HG03571 (cell line): ENCODE results near the gene MAP2K4.

Experiments
- ATAC-seq: cut with Tn5 transposase; IDR thresholded peaks from one replicate; pipeline ENCODE4 v1.9.1; 2021; ENCODE audit not compliant: unreplicated experiment

MAP2K4 gene

GRCh38 chr17:12037970-12038369 lies 17.3 kb downstream of the MAP2K4 start:
- no peak for ATAC-seq

GRCh38 chr17:12040478-12040877 lies 19.8 kb downstream of the MAP2K4 start:
- no peak for ATAC-seq

GRCh38 chr17:12041312-12041711 lies 20.6 kb downstream of the MAP2K4 start:
- no peak for ATAC-seq

- no peak for ATAC-seq
These were observed 23.0 kb downstream of the MAP2K4 start for GRCh38 chr17:12043702-12044101.

- no peak for ATAC-seq
These were observed 26.1 kb downstream of the MAP2K4 start for GRCh38 chr17:12046786-12047185.

DNA sequence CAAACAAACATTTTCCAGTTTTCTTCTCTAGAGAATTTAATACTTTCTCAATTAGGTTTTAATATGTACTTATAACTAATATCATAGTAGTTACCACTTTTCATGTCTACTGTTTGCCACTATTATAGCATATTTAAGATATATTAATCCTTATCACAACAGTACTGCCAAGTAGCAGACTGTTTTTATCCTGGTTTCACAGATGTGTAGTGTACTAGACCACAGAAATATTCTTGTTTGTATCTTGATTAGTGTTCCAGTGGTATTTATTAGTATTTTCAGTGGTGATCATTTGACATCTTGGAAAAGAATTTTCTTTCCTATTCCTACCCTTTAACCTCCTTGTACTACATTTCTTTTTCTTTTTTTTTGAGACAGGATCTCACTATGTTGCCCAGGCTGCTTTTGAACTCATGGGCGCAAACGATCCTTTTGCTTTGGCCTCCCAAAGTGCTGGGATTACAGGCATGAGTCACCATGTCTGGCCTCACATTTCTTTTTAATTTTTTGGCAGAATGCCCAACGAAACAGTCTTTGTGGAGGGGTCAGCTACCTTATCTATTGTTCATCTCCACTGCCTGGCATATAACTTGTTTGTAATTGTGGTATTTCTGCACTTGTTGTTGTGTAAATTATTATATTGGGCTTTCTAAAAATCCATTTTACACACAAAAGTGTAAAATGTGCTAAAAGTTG lies 27.2 kb downstream of the MAP2K4 start:
- ATAC-seq = no peak

GRCh38 chr17:12048843-12049473 lies 28.3 kb downstream of the MAP2K4 start:
- ATAC-seq = no peak

- no peak for ATAC-seq
These were observed 30.1 kb downstream of the MAP2K4 start for GRCh38 chr17:12050646-12051225.

DNA sequence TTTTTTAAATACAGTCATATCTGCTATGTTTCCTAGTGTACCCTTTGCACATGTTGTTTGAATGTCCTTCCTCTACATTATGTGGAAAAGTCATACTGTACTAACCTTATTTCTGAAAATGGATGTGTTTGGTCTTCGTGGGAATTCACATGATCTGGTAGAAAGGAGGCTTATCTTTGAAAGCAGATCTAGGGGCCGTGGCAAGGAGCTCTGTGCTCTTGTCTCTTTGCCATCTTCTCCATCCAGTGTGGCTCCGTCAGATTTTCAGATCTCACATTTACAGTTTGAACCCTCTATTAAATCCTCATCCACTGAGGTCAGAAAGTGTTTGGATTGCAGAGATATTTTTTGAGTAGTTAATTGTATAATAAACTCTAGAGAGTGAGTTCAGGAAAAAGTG lies 32.9 kb downstream of the MAP2K4 start:
- ATAC-seq = no peak

GRCh38 chr17:12055889-12056288 lies 35.2 kb downstream of the MAP2K4 start:
- no peak for ATAC-seq

GRCh38 chr17:12057520-12057919 lies 36.8 kb downstream of the MAP2K4 start:
- ATAC-seq = no peak

- no peak for ATAC-seq
These were observed 37.9 kb downstream of the MAP2K4 start for GRCh38 chr17:12058535-12058934.

- no peak for ATAC-seq
These were observed 41.6 kb downstream of the MAP2K4 start for GRCh38 chr17:12062249-12062648.

DNA sequence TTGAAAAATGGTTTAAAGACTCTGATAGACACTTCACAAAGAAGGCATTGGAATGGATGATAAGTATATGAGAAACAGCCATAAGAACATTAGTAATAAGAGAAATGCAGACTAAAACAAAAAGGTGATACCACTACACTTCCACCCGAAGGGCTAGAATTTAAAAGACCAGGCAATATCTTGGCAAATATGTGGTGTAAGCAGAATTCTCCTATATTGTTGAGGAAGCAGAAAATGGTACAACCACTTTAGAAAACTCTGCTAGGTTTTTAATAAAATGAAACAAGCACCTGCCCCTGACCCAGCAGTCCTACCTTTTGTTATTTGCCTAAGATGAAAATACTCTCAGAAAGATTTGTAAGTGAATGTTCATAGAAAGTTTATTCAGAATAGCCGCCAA lies 43.7 kb downstream of the MAP2K4 start:
- no peak for ATAC-seq

GRCh38 chr17:12067485-12067884 lies 46.8 kb downstream of the MAP2K4 start:
- no peak for ATAC-seq

GRCh38 chr17:12068946-12069345 lies 48.3 kb downstream of the MAP2K4 start:
- ATAC-seq = no peak

DNA sequence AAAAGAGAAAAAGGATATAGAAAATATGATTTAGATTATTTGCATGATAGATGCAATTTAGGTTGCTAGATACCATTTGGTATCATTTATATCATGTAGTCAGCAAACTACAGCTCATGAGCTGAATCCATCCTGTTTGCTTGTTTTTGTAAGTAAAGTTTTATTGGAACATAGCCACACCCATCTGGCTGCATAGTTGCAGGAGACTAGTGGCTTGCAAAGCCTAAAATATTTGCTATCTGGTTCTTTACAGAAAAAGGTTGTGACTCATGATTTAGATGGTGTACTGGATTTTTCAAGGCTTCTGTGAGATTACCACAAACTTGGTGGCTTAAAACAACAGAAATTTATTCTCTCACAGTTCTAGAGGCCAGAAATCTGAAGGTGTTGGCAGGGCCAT lies 49.9 kb downstream of the MAP2K4 start:
- no peak for ATAC-seq

- ATAC-seq = no peak
These were observed 53.7 kb downstream of the MAP2K4 start for GRCh38 chr17:12074346-12074745.

GRCh38 chr17:12077773-12078172 lies 57.1 kb downstream of the MAP2K4 start:
- ATAC-seq = no peak

- no peak for ATAC-seq
These were observed 58.1 kb downstream of the MAP2K4 start for GRCh38 chr17:12078791-12079190.

DNA sequence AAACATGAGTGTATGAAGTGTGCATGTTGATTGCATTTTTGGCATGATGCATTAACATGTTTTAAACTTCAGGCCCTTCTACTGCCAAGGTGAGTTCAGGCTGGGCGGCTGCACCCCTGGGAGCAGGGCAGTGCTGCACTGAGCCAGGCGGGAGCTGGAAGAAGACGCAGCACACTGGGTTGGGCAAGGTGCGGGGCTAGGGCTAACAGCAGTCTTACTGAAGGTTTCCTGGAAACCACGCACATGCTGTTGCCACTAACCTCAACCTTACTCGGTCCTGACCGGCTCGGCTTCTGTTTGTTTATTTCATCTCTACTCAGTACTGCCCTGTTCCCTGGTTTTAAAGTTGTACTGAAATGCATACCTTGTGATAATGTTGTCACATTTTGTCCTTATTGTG lies 61.0 kb downstream of the MAP2K4 start:
- no peak for ATAC-seq
